Measurements from ENCODE around the gene ACACA. TPM values are rescaled to one million over a fixed set of nuclear protein-coding genes. Genes with fewer than 3 reads are reported as not detected.
A peak's percentile ranks its signal among the peaks of the same experiment; 100 is the strongest.

Gene ACACA
- total and polyA plus RNA-seq, 2 experiments from 2014 or later = 59.6 to 164 TPM

GRCh38 chr17:37382056-37382455 lies 24.6 kb downstream of the ACACA start (continued):
- TF ChIP-seq CTCF (conservative IDR thresholded peaks at IDR 0.05; ENCODE audit: low read depth in 2 of 2) (no peak), POLR2AphosphoS5 (IDR thresholded peaks at IDR 0.05; ENCODE audit: low read depth) (no peak), CREB1 (CRISPR knock-in tag; IDR thresholded peaks at IDR 0.05; ENCODE audit: low read depth) (no peak), STAT1 (IDR thresholded peaks at IDR 0.05; ENCODE audit: unreplicated experiment) (no peak)

- Histone ChIP-seq H3K4me2 (no peak within 1 kb of the TSS), H3K9me2 (ENCODE audit: insufficient read depth) (no peaks in the 10 kb centered on the region), H3K79me2 (replicated peaks; ENCODE audit: insufficient read depth) (no peaks in the 10 kb centered on the region), H3K36me3 (ENCODE audit: insufficient read depth) (no peaks in the 10 kb centered on the region), H3K4me3 (no peak within 1 kb of the TSS), H4K20me1 (replicated peaks; ENCODE audit: insufficient read depth) (no peaks in the 10 kb centered on the region), H3F3A (replicated peaks; ENCODE audit: low read depth) (no peaks in the 10 kb centered on the region), H3K4me1 (ENCODE audit: insufficient read depth) (no peaks in the 10 kb centered on the region), H3K27me3 (ENCODE audit: insufficient read depth) (no peaks in the 10 kb centered on the region), H3K27ac (ENCODE audit: low read depth) (no peak within 1 kb of the TSS), H2AFZ (no peak within 1 kb of the TSS; the same call in 1 of the 2 replicates)
- no peak within 1 kb of the TSS for H3K4me3 Mint-ChIP-seq
- no peaks in the 10 kb centered on the region; the same call in 2 of the 3 replicates for H3K4me1 Mint-ChIP-seq
- H3K36me3 Mint-ChIP-seq (ENCODE audit: low read depth) = no peaks in the 10 kb centered on the region
- TF ChIP-seq ETS1 (IDR thresholded peaks at IDR 0.05) = no peak
- TF ChIP-seq CREB1 (CRISPR knock-in tag; IDR thresholded peaks at IDR 0.05; ENCODE audit: low read depth) = no peak
- TF ChIP-seq ZNF331 (CRISPR knock-in tag; IDR thresholded peaks at IDR 0.05; ENCODE audit: low read depth) = no peak
- TF ChIP-seq POLR2AphosphoS5 (IDR thresholded peaks at IDR 0.05; ENCODE audit: low read depth) = no peak
- TF ChIP-seq EZH2phosphoT487 (IDR thresholded peaks at IDR 0.05; ENCODE audit: unreplicated experiment) = no peak
- no peak for TF ChIP-seq STAT1 (IDR thresholded peaks at IDR 0.05; ENCODE audit: unreplicated experiment)
- TF ChIP-seq ZNF114 (CRISPR knock-in tag; IDR thresholded peaks at IDR 0.05) = no peak
- no peak for ATAC-seq
- H3K27ac Mint-ChIP-seq = no peak within 1 kb of the TSS
- no peaks in the 10 kb centered on the region for H3K9me3 Mint-ChIP-seq
- H3K27me3 Mint-ChIP-seq (ENCODE audit: insufficient read depth, low read depth, poor library complexity) = no peaks in the 10 kb centered on the region
- DNase-seq (ENCODE audit: low spot score) = no peak
These were observed 30.9 kb downstream of the ACACA start, which contains the start of gene C17orf78 for GRCh38 chr17:37375706-37376105. TSS of gene C17orf78 (plus strand) at chr17:37375985. CDS start at chr17:37376093, 108 bp downstream.

- Histone ChIP-seq H3K79me2 (replicated peaks; ENCODE audit: insufficient read depth) (no peaks in the 10 kb centered on the region), H2AFZ (peak overlapping the region; percentile 38; the same call in 1 of the 2 replicates), H3K4me1 (ENCODE audit: insufficient read depth) (no peaks in the 10 kb centered on the region), H3K4me3 (no peak overlapping the region), H3K36me3 (ENCODE audit: insufficient read depth) (no peaks in the 10 kb centered on the region), H3F3A (replicated peaks; ENCODE audit: low read depth) (no peaks in the 10 kb centered on the region), H4K20me1 (replicated peaks; ENCODE audit: insufficient read depth) (no peaks in the 10 kb centered on the region), H3K27me3 (ENCODE audit: insufficient read depth) (no peaks in the 10 kb centered on the region), H3K9me2 (ENCODE audit: insufficient read depth) (no peaks in the 10 kb centered on the region), H3K4me2 (no peak overlapping the region), H3K27ac (ENCODE audit: low read depth) (no peak overlapping the region)
- DNase-seq (ENCODE audit: low spot score) = peak; percentile 95
- H3K27me3 Mint-ChIP-seq (ENCODE audit: insufficient read depth, low read depth, poor library complexity) = no peaks in the 10 kb centered on the region
- ATAC-seq = peak; percentile 97
- H3K36me3 Mint-ChIP-seq (ENCODE audit: low read depth) = no peaks in the 10 kb centered on the region
- no peaks in the 10 kb centered on the region for H3K9me3 Mint-ChIP-seq
- H3K27ac Mint-ChIP-seq = no peak overlapping the region
- H3K4me1 Mint-ChIP-seq = no peaks in the 10 kb centered on the region; the same call in 2 of the 3 replicates
- no peak overlapping the region for H3K4me3 Mint-ChIP-seq
- no peak for TF ChIP-seq EZH2phosphoT487 (IDR thresholded peaks at IDR 0.05; ENCODE audit: unreplicated experiment)
- TF ChIP-seq CTCF (conservative IDR thresholded peaks at IDR 0.05; ENCODE audit: low read depth in 2 of 2) = peak; percentile 99 to 100
These were observed 33.0 kb downstream of the ACACA start for GRCh38 chr17:37373530-37374159.

Measured in GM23338 (cell line).